Fibroblast of pulmonary artery (primary cell): ENCODE results near the gene TRPM8.

ENCODE experiments used
- DNase-seq: peaks from one replicate; pipeline ENCODE4 v3.0.0-alpha.2; 2010; ENCODE audit warnings: low read depth
- H3K4me3 ChIP-seq: replicated peaks from 2 replicates; pipeline ENCODE4 v1.5.1; 2011; ENCODE audit warnings: low read depth, mild to moderate bottlenecking, control low read depth, low read length, moderate library complexity
- CTCF ChIP-seq: IDR thresholded peaks from 2 replicates; pipeline ENCODE4 v1.5.1; 2011; ENCODE audit warnings: mild to moderate bottlenecking, control low read depth, low read length, inconsistent platforms; ENCODE audit errors: missing control alignments

The TRPM8 gene

GRCh38 chr2:233901884-233902283 is 15.3 kb upstream of the TRPM8 start:
- no peak for TF ChIP-seq CTCF
- DNase-seq: no peak
- no peak overlapping the region for H3K4me3 ChIP-seq

DNA sequence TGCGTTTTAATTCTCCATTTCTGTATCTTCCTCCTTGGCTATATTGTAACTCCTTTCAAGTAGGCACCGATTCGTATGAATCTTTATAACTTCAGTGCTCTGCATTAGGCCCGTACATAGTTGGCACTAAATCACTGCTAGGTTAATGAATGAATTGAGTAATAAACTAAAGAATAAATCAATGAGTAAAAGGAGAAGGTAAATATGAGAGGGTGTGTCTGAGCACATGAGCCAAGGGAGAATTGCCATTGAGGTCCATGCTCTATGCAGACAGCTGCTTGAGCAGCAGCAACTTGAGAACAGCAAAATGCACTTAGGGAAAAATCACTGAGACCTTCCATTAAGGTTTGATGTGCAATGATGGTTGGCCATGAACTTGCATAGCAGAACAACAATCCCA is 11.2 kb upstream of the TRPM8 start:
- no peak for DNase-seq
- no peak for TF ChIP-seq CTCF
- H3K4me3 ChIP-seq: no peak overlapping the region

GRCh38 chr2:233907627-233908026 is 9.5 kb upstream of the TRPM8 start:
- no peak for TF ChIP-seq CTCF
- H3K4me3 ChIP-seq: no peak overlapping the region
- DNase-seq: no peak

DNA sequence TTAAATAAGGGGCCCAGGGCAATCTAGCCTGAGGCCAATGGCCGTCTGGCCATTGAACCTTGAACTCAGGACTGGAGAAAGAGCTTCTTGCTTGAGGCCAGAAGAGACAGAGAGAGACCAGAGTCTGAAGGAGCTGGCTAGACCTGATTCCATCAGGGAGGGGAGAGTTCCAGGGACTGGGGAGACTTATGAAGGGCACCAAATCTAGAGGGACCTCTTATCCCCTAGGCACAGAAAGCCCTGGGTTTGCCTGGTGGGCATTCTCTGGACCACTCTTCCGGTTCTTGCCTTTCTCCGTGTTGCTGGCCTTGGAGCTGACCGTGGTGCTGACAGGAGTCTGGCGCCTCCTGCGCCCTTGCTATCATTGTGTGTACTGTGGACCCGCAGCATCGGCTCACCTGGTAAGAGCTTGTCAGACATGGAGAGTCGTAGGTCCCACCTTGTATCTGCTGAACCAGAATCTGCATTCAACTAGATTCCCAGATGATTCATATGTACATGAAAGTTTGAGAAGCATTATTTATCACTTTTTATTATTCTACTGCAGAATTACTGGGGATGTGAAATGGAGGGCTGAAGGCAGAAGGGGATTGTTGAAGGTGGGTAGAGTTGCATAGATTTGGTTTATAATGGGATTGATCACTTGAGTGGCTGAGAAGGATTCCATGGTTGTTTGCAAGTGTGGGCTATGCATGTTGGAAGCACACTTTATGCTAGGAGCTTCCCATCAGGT is 4.3 kb upstream of the TRPM8 start:
- DNase-seq: peak; percentile 54
- H3K4me3 ChIP-seq: no peak overlapping the region
- TF ChIP-seq CTCF: no peak

GRCh38 chr2:233915128-233915527 is 2.0 kb upstream of the TRPM8 start:
- no peak overlapping the region for H3K4me3 ChIP-seq
- DNase-seq: peak; percentile 8
- TF ChIP-seq CTCF: peak; percentile 30

- no peak overlapping the region for H3K4me3 ChIP-seq
- TF ChIP-seq CTCF: no peak
- DNase-seq: no peak
Observed at GRCh38 chr2:233919319-233919718, 2.1 kb downstream of the TRPM8 start.

DNA sequence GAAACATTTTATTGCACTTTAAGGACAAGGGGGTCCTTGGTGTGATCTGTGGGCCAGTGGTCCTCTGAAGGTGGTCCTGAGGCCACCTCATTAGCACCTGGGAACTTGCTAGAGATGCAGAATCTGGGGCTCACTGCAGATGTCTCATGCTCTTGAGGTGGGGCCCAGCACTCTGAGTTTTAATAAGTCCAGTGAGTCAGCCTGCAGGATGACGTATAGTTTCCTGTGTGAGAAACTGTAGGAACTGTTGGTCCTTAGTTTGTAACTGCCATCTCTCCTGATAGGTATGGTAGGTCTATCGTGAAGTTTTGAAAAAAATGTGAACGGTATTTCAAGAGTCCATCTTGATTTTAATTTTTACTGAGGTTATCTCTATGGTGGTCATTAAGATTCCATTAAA is 2.8 kb downstream of the TRPM8 start:
- no peak for TF ChIP-seq CTCF
- no peak overlapping the region for H3K4me3 ChIP-seq
- DNase-seq: peak; percentile 30
